HG02981 (cell line): ENCODE results near the gene CPT2.

ENCODE experiments used
- ATAC-seq: cut with Tn5 transposase; IDR thresholded peaks from one replicate; pipeline ENCODE4 v1.9.1; 2021; ENCODE audit warnings: mild to moderate bottlenecking, moderate library complexity; ENCODE audit not compliant: unreplicated experiment

CPT2 gene

GRCh38 chr1:53259932-53260331, 63.3 kb downstream of the CPT2 start:
- peak; percentile 76 for ATAC-seq

- no peak for ATAC-seq
Observed at GRCh38 chr1:53260631-53261247, 64.1 kb downstream of the CPT2 start.

GRCh38 chr1:53262000-53262399, 65.4 kb downstream of the CPT2 start:
- ATAC-seq = no peak
